K562 (cell line): ENCODE results near the gene ELOB. TPM values are rescaled to one million over a fixed set of nuclear protein-coding genes. Genes with fewer than 3 reads are reported as not detected.

Experiments used
- ATAC-seq: fragments of 200-7000 bp; cut with Tn5 transposase; 3 replicates; pipeline ENCODE4 v1.9.1; 2020; ENCODE audit warnings: moderate library complexity
- BruUV-seq: library from RNA; stranded (reverse); fragments of 400-500 nt; replicated peaks from 2 replicates; lab custom pipeline; 2021; lab: Mats Ljungman, UMichigan
- CTCF ChIA-PET: fragments of 300-600 bp; formaldehyde crosslinking; extraction: SDS; loops from one replicate; lab custom pipeline; 2021; ENCODE audit warnings: low intra/inter-chr PET ratio; lab: Yijun Ruan, JAX
- POLR2A ChIA-PET: fragments of 300-600, 350-650 bp; sonication (Branson Sonifier 250); formaldehyde crosslinking; extraction: SDS; loops from one replicate; lab custom pipeline; 2021; ENCODE audit warnings: antibody characterized with exemption, inconsistent platforms; lab: Yijun Ruan, JAX
- DNase-seq, 4 experiments: peaks; one replicate each; pipeline versions ENCODE4 v3.0.0 to v3.0.0-alpha.2; 2011 to 2018; ENCODE audit warnings: low spot score in 3 of 4, mixed read lengths in 3 of 4; ENCODE audit errors: extremely low read depth in 1 of 4
- FAIRE-seq: peaks from 2 replicates; lab custom pipeline; 2011; peaks lifted over from hg19 to GRCh38; lab: Jason Lieb, UNC
- H2AFZ ChIP-seq: 2 replicates; pipeline ENCODE4 v1.6.0; 2011; ENCODE audit warnings: low read depth, low read length, control low read depth, inconsistent platforms
- H3K27ac ChIP-seq: fragments of 200-600 bp; 3 replicates; pipeline ENCODE4 v1.8.0; 2011; ENCODE audit warnings: low read depth, mild to moderate bottlenecking, control low read depth, inconsistent platforms, low read length, moderate library complexity, mixed read lengths; ENCODE audit errors: extremely low read depth
- H3K27me3 ChIP-seq, 2 experiments: fragments of 300-600 bp in 1 of 2; 2 replicates in 1 of 2; 3 replicates in 1 of 2; pipeline versions ENCODE4 v1.6.0 to v1.8.0; 2011; ENCODE audit warnings: inconsistent platforms in 2 of 2, low read length in 2 of 2, mild to moderate bottlenecking in 1 of 2, mixed read lengths in 1 of 2, moderate library complexity in 1 of 2; ENCODE audit not compliant: control insufficient read depth in 2 of 2, insufficient read depth in 2 of 2
- H3K36me3 ChIP-seq: fragments of 300-600 bp; 3 replicates; pipeline ENCODE4 v1.8.0; 2011; ENCODE audit warnings: mild to moderate bottlenecking, low read length, inconsistent platforms; ENCODE audit not compliant: control insufficient read depth, insufficient read depth
- H3K4me1 ChIP-seq, 2 experiments: fragments of 200-600 bp in 1 of 2; replicated peaks in 1 of 2; 2 replicates in 1 of 2; 3 replicates in 1 of 2; pipeline versions ENCODE4 v1.5.1 to v1.8.0; 2011; ENCODE audit warnings: inconsistent platforms in 2 of 2, low read length in 2 of 2, mild to moderate bottlenecking in 1 of 2, mixed read lengths in 1 of 2, moderate library complexity in 1 of 2; ENCODE audit not compliant: control insufficient read depth in 2 of 2, insufficient read depth in 2 of 2
- H3K4me2 ChIP-seq: 2 replicates; pipeline ENCODE4 v1.6.1; 2011; ENCODE audit warnings: low read length, control low read depth, inconsistent platforms, mixed read lengths; ENCODE audit not compliant: insufficient read depth
- H3K4me3 ChIP-seq: fragments of 200-600 bp; sonication (generic), shearing (Covaris generic); 2 replicates; pipeline ENCODE4 v1.5.1; 2016; ENCODE audit warnings: control low read depth, inconsistent platforms
- H3K79me2 ChIP-seq: fragments of 200-600 bp; 3 replicates; pipeline ENCODE4 v1.8.0; 2011; ENCODE audit warnings: low read length, inconsistent platforms; ENCODE audit not compliant: control insufficient read depth, insufficient read depth
- H3K9ac ChIP-seq, 2 experiments: 2 replicates each; pipeline versions ENCODE4 v1.6.0 to v1.6.1; 2011; ENCODE audit warnings: low read depth in 2 of 2, low read length in 2 of 2, control low read depth in 1 of 2, inconsistent platforms in 1 of 2, mild to moderate bottlenecking in 1 of 2, mixed read lengths in 1 of 2; ENCODE audit not compliant: insufficient read depth in 1 of 2
- H3K9me1 ChIP-seq: one replicate; pipeline ENCODE4 v1.6.0; 2011; ENCODE audit warnings: inconsistent platforms, mild to moderate bottlenecking, low read length, moderate library complexity; ENCODE audit not compliant: control insufficient read depth, insufficient read depth
- H3K9me3 ChIP-seq: replicated peaks from 2 replicates; pipeline ENCODE4 v1.5.1; 2011; ENCODE audit warnings: low read depth, low read length, inconsistent platforms; ENCODE audit not compliant: control insufficient read depth, insufficient read depth
- H4K20me1 ChIP-seq: replicated peaks from 2 replicates; pipeline ENCODE4 v1.6.1; 2011; ENCODE audit warnings: low read length, inconsistent platforms, mixed read lengths; ENCODE audit not compliant: control insufficient read depth, insufficient read depth
- BACH1 ChIP-seq: fragments of 200-800 bp; sonication (Bioruptor generic); IDR thresholded peaks from 2 replicates; pipeline ENCODE4 v1.6.1; 2016; ENCODE audit warnings: missing genetic modification characterization, missing compliant biosample characterization
- COPS2 ChIP-seq: fragments of 450-650 bp; conservative IDR thresholded peaks from 2 replicates; pipeline ENCODE4 v1.6.1; 2016; ENCODE audit warnings: mild to moderate bottlenecking, moderate library complexity
- CREB3 ChIP-seq: fragments of 450-650 bp; conservative IDR thresholded peaks from 2 replicates; pipeline ENCODE4 v1.6.1; 2016; ENCODE audit warnings: missing genetic modification characterization, low read depth, mild to moderate bottlenecking, missing compliant biosample characterization, moderate library complexity
- ILF3 ChIP-seq: fragments of 450-650 bp; IDR thresholded peaks from 2 replicates; pipeline ENCODE4 v1.6.1; 2018; ENCODE audit warnings: antibody characterized with exemption, mild to moderate bottlenecking, moderate library complexity, borderline replicate concordance
- IRF1 ChIP-seq: sonication (generic); formaldehyde crosslinking; IDR thresholded peaks from 2 replicates; pipeline ENCODE4 v1.8.0; 2022; ENCODE audit warnings: missing genetic modification reagents, mild to moderate bottlenecking, borderline replicate concordance
- KLF1 ChIP-seq: fragments of 450-650 bp; IDR thresholded peaks from 2 replicates; pipeline ENCODE4 v1.6.1; 2016; ENCODE audit warnings: missing genetic modification characterization, missing compliant biosample characterization
- NBN ChIP-seq: fragments of 450-650 bp; IDR thresholded peaks from 2 replicates; pipeline ENCODE4 v1.6.1; 2016; ENCODE audit warnings: low read depth, mild to moderate bottlenecking
- NCOA1 ChIP-seq: fragments of 450-650 bp; IDR thresholded peaks from 2 replicates; pipeline ENCODE4 v1.6.1; 2016; ENCODE audit warnings: low read depth
- NR2C1 ChIP-seq, 2 experiments: fragments of 450-650 bp; IDR thresholded peaks; 2 replicates each; pipeline ENCODE4 v1.6.1; 2017; ENCODE audit warnings: mild to moderate bottlenecking in 2 of 2, antibody characterized with exemption in 1 of 2, inconsistent platforms in 1 of 2, missing compliant biosample characterization in 1 of 2, missing genetic modification characterization in 1 of 2
- NR2C2 ChIP-seq, 2 experiments: fragments of 200-800 bp in 1 of 2; sonication (Bioruptor generic) in 1 of 2; sonication (generic) in 1 of 2; formaldehyde crosslinking in 1 of 2; IDR thresholded peaks; 2 replicates each; pipeline versions ENCODE4 v1.6.1 to v1.8.0; 2016 to 2022; ENCODE audit warnings: mild to moderate bottlenecking in 1 of 2, missing compliant biosample characterization in 1 of 2, missing genetic modification characterization in 1 of 2, missing genetic modification reagents in 1 of 2
- POU5F1 ChIP-seq: fragments of 150-350 bp; IDR thresholded peaks from 2 replicates; pipeline ENCODE4 v1.6.1; 2014; ENCODE audit warnings: borderline replicate concordance, low read length, low read depth, mild to moderate bottlenecking; ENCODE audit not compliant: partially characterized antibody
- ZBTB9 ChIP-seq: fragments of 450-650 bp; formaldehyde crosslinking; IDR thresholded peaks from 2 replicates; pipeline ENCODE4 v1.4.0; 2020; ENCODE audit warnings: mild to moderate bottlenecking, moderate library complexity
- ZNF436 ChIP-seq: fragments of 250-450, 450-650 bp; sonication (Bioruptor Pico); formaldehyde crosslinking; IDR thresholded peaks from 2 replicates; pipeline ENCODE4 v1.7.0; 2020; ENCODE audit warnings: mild to moderate bottlenecking
- ZSCAN29 ChIP-seq: fragments of 450-650 bp; IDR thresholded peaks from 2 replicates; pipeline ENCODE4 v1.6.1; 2017
- WGBS: fragments of 100-300 bp; shearing (Covaris generic); methylation state at CpG from one replicate; pipeline ENCODE4 v1.1.6; 2016; ENCODE audit warnings: low coverage, mixed read lengths; ENCODE audit not compliant: insufficient coverage; ENCODE audit errors: missing lambda C conversion rate; 5-methylcytosine and 5-hydroxymethylcytosine counted together
- in situ Hi-C: fragments of 300-500 bp; cut with MboI; formaldehyde crosslinking; loops from 4 replicates; pipeline ENCODE4 v1.15.0; 2018; ENCODE audit warnings: inconsistent platforms, mixed read lengths
- intact Hi-C: fragments of 100-400 bp; cut with micrococcal nuclease; formaldehyde crosslinking; loops from 2 replicates; pipeline ENCODE4 v1.14.2; 2022
- polyA plus RNA-seq, 8 experiments: library from polyadenylated mRNA; depleted of rRNA in 4 of 8; stranded (reverse) in 5 of 8; unstranded in 3 of 8; fragments of >200 nt; fragmentation: Nextera tagmentation in 2 of 8; fragmentation: Illumina TruSeq in 1 of 8; extraction: Ambion mirVana in 2 of 8; extraction: Trizol in 1 of 8; gene quantifications; 2 replicates each; pipeline versions ENCODE4 v1.2.1 to v1.2.3, GENCODE V29; 2011 to 2014; ENCODE audit warnings: inconsistent platforms in 1 of 8, missing spikeins in 1 of 8
- total RNA-seq, 7 experiments: library from RNA; depleted of rRNA in 6 of 7; stranded (reverse); fragments of >200 nt in 6 of 7; fragmentation: Illumina TruSeq in 2 of 7; extraction: Trizol in 2 of 7; gene quantifications; 2 replicates each; pipeline versions ENCODE4 v1.2.1 to v1.2.3, GENCODE V29; 2011 to 2021; ENCODE audit warnings: low replicate concordance in 1 of 7

Gene ELOB
- total and polyA plus RNA-seq, 9 of the 15 experiments (the other 6 are each of a cell fraction or from before 2014, with no cell fraction given), result 63.2 to 791 (median 237) TPM

GRCh38 chr16:2752850-2753732 lies 24.0 kb downstream of the ELOB start (continued):
- TF ChIP-seq POU5F1, result no peak
- TF ChIP-seq, all 486 proteins: peak for 75

GRCh38 chr16:2752035-2752849 lies 24.8 kb downstream of the ELOB start, which contains the start of gene SRRM2:
Gene SRRM2 (plus strand): TSS chr16:2752638. CDS start chr16:2756365, 3,727 bp downstream.
- H3K79me2 ChIP-seq, result peaks cover 62% of the 10 kb centered on the region
- no peaks in the 10 kb centered on the region for H3K9me1 ChIP-seq
- FAIRE-seq (no peak), DNase-seq (peak; percentile 82 to 97 (median 88)), ATAC-seq (peak; percentile 90)
- H4K20me1 ChIP-seq, result peaks cover 30% of the 10 kb centered on the region; the same call in 1 of the 2 replicates
- BruUV-seq, result no TSS peak
- H3K27me3 ChIP-seq, result no peaks in the 10 kb centered on the region
- peak within 1 kb of the TSS; percentile 79 for H3K4me3 ChIP-seq
- CTCF ChIA-PET, result no interaction called here
- H3K4me2 ChIP-seq, result peak within 1 kb of the TSS; percentile 93
- WGBS, result under 1% methylated on average over 82 of the region's 99 CpGs
- in situ Hi-C loops, result no loop called here
- intact Hi-C loops, result no loop called here
- peak within 1 kb of the TSS; percentile 100 for H3K27ac ChIP-seq
- H2AFZ ChIP-seq, result peak within 1 kb of the TSS; percentile 100
- no peaks in the 10 kb centered on the region for H3K9me3 ChIP-seq
- peaks cover 50% of the 10 kb centered on the region for H3K36me3 ChIP-seq
- peak within 1 kb of the TSS; percentile 96 to 100 for H3K9ac ChIP-seq
- POLR2A ChIA-PET, result interaction anchor here (0.6 to 5.6 kb wide), 19 partner anchors 9 to 1676 kb away, joined by 3 to 96 read pairs (median 4); partner anchors contain the start of genes ELOB, KCTD5 and TRAF7
- H3K4me1 ChIP-seq, result peaks cover 21 to 25% of the 10 kb centered on the region in 2 experiments
- TF ChIP-seq ILF3, result peak; percentile 87; the same call in 1 of the 2 replicates
- TF ChIP-seq COPS2, result no peak
- no peak for TF ChIP-seq ZSCAN29
- TF ChIP-seq ZNF436, result no peak
- peak; percentile 82 for TF ChIP-seq ZBTB9
- TF ChIP-seq BACH1 (tag), result peak; percentile 77
- peak; percentile 70 for TF ChIP-seq NR2C1 (IDR thresholded peaks at IDR 0.05)
- peak; percentile 83 for TF ChIP-seq NR2C1 (tag; IDR thresholded peaks at IDR 0.05)
- TF ChIP-seq KLF1 (tag), result peak; percentile 75; the same call in 1 of the 2 replicates
- peak; percentile 47; the same call in 1 of the 2 replicates for TF ChIP-seq NCOA1
- TF ChIP-seq IRF1 (CRISPR knock-in tag), result no peak; the same call in 1 of the 2 replicates
- peak; percentile 48; the same call in 1 of the 2 replicates for TF ChIP-seq NR2C2 (CRISPR knock-in tag; IDR thresholded peaks at IDR 0.05)
- TF ChIP-seq NR2C2 (tag; IDR thresholded peaks at IDR 0.05), result peak; percentile 94
- peak; percentile 89 for TF ChIP-seq CREB3 (tag)
- 0 out of 2 replicates have a peak, but pooled peaks have one; percentile 61 for TF ChIP-seq NBN
